HG03354 (cell line): Measurements from ENCODE around the gene NT5E.
"Not testable (repeated sequence)": the region's sequence is repeated elsewhere in the genome, so short reads cannot be mapped to it uniquely, and the experiment has no call there.

Source experiments
- ATAC-seq: cut with Tn5 transposase; IDR thresholded peaks from one replicate; pipeline ENCODE4 v1.9.1; 2021; ENCODE audit warnings: mild to moderate bottlenecking; ENCODE audit not compliant: unreplicated experiment, poor library complexity, severe bottlenecking

The NT5E gene

DNA sequence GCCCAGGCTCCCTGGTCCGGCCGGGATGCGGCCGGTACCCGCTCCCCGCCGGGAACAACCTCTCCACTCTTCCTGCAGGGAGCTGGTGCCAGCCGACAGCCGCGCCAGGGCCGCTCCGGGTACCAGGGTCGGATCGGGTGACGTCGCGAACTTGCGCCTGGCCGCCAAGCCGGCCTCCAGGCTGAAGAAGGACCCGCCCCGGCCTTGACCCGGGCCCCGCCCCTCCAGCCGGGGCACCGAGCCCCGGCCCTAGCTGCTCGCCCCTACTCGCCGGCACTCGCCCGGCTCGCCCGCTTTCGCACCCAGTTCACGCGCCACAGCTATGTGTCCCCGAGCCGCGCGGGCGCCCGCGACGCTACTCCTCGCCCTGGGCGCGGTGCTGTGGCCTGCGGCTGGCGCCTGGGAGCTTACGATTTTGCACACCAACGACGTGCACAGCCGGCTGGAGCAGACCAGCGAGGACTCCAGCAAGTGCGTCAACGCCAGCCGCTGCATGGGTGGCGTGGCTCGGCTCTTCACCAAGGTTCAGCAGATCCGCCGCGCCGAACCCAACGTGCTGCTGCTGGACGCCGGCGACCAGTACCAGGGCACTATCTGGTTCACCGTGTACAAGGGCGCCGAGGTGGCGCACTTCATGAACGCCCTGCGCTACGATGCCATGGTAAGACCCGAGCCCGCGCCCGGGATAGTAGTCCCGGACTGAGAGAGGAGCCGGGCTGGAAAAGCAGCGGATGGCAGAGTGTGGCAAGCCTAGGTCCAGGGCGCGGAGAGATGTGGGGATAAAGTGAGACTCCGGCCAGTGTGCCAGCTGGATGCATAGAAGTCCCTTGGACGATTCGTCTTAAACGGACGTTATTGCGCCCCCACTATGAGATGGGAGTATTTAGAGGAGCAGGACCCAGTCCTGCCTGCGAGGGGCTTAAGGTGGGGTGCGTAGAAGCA lies at the start of gene NT5E:
TSS of gene NT5E (plus strand) at position 266 of the 942 bp plus-strand sequence. CDS start at position 323, 57 bp downstream.
- ATAC-seq, result peak; percentile 86

DNA sequence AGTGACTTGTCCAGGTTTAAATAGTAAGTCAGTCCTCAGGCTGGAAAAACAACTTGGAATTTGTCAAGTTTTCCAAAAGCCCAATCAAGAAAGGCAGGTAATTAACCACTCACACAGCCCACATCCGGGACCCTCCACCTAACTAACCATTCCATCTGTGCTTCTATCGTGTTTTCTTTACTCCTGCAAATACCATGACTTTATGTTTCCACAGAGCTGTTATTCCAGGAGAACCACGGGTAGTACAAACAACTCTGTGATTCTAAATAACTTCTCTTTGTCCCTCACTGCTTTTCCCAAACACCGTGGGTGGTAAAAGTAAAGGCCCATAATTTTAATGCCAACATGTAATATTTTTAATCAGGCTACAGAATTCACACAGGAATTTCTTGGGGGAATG lies 49.6 kb upstream of the NT5E start:
- no peak for ATAC-seq

DNA sequence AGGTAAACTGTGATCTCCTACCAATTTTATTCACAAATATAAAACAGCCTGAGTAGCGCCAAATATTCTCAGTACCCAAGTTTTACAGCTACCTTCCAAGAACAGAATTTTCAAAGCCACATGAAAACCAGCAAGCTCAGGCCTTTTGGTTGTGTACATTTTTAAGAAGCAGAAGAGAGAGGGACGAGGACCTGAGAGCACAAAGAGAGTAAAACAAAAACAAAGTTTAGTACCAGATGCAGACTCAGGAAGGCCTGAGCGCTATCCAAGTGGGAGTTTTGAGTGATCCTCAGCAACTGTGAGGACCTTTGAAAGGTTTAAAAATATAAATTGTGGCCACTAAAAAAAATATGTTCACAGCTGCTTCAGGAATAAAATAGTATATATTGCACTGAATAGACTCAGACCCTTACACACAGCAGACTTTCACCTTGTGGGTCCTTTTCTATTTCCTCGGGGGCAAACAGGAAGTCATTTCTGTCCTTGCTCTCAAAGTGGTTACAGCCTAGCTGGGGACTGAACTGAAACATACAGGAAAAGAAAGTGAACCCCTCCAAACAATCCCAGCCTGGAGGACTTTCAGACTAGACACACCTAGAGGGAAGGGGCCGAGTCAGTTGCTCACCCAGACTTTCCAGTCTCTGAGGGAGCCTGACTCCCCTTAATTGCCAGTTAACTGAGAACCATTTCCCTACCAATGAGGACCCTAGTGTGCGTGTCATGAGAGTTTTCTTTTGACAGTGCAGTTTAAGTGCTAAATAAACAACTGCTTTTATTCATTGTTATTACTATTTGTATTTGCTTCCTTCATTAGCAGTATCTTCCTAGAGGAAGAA lies 48.5 kb upstream of the NT5E start:
- no peak for ATAC-seq

DNA sequence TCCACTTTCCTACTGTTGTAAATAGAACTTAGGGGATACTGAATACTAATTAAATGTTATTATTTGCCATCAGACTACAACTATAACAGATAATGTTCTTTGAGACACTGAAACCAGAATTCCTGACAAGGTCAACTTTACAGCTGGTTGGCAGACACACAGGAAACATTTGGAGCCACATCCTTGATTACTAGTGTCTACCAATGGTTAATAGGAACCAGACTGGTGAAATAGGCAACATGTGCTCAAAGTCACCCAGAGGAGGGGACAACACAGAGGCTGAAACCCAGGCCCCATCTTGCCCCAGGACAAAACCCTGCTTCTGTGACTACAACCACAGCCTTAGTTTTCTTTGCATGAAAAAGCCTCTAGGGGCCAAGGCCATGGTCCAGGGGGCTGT lies 47.8 kb upstream of the NT5E start:
- no peak for ATAC-seq

DNA sequence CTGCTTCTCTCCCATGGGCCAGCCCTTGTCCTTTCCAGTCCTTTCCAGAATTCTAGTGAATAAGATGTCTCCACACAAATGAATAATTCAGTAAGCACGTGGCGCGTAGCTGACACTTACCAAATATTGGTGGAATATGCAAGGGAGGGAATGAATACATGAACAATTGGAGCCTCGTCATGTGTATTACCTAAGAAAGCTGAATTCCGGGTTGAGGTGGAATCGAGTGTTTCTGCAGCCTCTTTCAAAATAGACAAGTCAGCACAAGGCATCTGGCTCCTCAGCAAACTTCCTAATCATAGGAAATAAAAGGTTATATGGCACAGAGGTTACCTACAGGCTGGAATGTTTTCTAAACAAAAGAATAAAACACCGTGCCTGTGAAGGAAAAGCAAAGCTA lies 47.0 kb upstream of the NT5E start:
- no peak for ATAC-seq

DNA sequence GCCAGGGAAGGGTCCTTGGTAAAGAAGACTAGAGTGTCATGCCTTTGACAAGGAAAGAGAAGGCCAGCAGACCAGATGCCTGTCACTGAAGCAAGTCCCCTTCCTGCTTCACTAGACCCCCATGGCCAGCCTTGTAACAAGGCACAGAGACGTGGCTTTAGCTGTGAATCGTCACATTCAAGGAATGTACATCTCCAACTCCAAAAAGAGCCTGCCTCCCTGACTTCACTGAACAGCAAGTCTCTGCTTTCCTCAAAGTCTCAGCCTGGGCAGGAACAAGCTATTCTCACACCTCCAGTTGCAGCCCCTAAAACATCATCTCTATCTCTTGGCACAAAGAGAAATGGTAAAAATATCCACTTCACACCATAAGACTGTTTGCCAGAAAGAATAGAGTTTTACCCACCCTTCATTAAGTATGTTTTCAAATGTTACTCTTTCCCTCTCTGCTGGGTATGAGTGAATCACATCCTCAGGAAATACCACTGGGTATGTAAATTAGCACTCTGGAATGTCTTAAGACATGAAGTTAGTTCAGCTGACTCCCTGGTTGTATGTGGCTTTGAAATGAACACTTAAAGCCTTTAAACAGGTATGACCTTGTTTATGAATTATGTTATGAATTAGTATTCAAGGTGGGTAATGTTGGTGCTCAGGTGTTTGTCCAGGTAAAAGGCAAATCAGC lies 46.4 kb upstream of the NT5E start:
- ATAC-seq, result no peak

DNA sequence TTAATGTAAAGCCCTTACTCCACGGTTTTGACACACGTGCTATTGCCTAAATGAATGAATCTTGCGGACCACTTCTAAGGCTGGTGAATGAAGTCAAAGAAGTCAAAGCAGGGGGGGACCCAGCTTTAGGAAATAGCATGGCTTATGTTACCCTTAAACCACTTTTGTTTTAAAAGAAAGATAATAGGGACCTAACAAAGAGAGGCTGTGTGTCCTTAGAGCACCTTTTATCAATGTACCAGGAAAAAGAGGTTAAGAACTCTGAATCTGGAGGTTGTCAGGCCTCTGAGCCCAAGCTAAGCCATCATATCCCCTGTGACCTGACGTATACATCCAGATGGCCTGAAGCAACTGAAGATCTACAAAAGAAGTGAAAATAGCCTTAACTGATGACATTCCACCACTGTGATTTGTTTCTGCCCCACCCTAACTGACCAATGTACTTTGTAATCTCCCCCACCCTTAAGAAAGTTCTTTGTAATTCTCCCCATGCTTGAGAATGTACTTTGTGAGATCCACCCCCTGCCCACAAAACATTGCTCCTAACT lies 45.8 kb upstream of the NT5E start:
- not testable (repeated sequence) for ATAC-seq

DNA sequence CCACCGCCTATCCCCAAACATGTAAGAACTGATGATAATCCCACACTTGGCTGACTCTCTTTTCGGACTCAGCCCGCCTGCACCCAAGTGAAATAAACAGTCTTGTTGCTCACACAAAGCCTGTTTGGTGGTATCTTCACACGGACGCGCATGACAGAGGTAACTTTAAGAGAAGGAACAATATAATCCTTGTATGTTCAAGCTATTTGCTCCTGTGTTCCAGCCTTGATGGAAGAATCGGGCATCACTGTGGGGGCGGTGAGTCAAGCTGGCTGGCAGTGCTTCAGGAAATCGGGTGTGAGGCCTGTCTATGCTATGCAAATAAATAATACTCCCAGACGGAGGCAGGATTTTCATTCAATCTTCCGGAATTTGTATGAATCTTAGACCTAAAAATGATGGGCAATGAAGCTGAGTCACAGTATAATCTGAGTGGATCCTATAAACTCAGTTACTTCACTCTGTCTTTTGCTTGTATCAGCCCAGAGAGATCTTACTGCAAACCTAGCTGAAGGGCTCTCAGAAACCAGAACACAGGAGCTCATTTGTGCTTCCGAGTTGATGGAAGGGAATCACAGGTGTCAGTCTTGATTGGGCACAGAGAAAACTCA lies 45.2 kb upstream of the NT5E start:
- ATAC-seq, result peak; percentile 15

DNA sequence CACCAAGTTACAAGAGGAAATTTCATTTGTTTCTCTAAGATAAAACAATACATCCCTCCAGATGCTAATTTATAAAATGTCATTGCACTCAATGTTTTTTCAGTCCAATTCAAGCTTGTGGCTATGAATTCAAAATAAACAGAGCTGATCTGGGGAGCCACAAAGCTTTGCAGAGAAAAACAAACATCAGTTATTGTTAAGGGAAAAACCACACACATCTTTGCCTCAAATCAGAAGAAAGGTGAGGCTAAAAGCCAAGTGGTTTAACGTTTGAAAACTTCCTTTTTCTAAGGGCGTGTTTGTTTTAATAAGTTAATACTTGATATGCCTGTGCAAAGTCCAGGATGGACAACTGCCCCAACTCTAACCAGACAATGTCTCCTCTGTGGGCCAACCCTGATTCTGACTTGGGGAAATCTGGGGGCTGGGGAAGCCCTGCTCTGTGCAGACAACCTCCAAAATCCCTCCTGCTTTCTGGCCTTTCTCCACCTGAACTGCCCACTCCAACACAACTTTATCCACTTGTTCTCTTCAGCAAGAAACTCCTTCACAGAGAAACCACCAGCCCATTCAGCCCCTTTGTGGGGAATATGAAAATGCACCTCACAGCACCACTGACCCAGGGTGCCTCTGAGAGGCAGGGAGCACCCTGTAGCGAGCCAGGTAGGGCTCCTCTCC lies 44.6 kb upstream of the NT5E start:
- ATAC-seq, result peak; percentile 73

DNA sequence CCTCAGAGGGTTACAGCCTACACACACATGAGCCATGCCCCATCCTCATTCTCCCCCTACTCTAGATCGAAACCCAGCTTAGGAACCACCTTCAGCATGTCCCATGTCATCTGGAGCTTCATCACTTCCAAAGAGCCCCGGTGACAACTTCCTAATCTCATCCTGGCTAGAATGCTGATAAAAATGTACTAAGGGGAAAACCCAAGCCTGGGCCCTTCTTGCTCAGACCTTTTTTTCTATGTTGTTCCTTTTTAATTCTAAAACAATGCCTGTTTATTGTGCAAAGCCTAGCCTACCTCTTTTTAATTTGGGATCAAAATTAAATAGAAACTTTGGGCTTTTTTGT lies 44.1 kb upstream of the NT5E start:
- no peak for ATAC-seq

DNA sequence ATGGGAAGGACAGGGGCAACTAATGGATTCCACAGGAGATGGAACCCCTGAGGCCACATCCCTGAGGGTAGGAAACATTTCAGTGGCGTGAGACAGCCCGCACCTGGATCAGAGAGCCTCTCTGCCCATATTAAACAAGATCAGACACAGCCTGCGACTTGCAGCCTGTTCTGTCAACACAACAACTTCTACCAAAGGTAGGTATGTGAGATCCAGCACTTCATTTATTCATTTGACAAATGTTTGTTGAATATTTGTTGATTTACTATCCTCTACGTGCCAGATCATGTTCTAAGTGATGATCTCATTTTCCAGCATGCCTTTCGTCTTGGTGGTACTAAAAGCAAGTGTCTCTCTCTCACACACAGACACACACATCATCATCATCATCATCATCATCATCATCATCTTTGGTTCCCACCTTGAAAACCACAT lies 43.2 kb upstream of the NT5E start:
- ATAC-seq, result no peak

DNA sequence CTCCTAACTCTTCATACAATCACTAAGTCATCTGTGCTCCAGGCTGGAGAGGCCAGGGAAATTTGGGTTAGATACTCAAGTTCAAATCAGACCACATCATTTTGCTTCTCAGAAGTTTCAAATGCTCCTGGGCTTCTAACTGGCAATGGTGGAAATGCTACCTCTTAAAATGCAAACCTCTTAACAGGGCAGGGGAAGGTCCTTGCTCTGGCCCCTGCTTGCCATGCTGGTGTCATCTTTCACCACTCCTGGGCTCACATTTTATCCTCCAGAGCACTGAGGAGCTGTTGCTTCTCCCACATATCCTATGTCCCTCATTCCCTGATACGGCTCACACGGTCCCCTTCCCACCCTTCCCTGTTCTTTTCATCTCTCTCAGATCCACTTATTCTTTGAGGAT lies 41.8 kb upstream of the NT5E start:
- no peak for ATAC-seq

DNA sequence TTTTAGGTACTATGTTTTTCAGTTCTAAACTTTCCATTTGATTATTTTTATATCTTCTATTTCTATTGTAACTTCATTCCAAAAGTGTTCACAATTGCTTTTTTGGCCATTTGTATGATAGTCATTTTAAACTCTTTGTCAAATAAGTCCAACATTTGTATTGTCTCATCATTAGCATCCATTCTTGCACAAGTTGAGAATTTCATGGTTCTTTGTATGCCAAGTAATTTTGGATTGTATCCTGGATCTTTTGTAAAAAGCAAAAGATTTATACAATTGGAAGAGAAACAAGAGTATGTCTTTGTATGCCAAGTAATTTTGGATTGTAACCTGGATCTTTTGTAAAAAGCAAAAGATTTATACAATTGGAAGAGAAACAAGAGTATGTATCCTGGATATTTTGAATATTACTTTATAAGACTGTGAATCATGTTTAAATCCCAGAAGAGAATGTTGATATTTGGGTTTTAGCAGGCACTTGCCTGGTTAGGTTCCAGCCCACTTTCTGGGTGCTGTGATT lies 36.9 kb upstream of the NT5E start:
- ATAC-seq, result no peak

DNA sequence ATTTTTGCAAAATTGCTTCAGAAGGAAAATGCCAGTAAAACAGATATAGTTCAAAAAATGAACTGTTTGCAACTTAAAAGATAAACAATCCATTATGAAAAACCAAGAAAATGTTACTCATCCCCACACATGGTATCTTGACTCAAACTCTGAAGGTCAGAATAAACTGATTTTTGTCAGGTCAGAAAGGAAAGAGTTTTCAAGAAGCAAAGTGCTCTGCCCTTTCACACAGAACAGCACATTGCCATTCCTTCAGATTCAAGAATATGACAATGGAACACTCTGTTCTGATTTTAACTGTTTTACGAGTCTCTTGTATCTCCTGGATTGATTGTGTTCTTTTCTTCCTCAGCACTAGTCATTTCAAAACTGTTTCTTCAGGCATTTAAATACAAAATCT lies 33.8 kb upstream of the NT5E start:
- ATAC-seq, result no peak

DNA sequence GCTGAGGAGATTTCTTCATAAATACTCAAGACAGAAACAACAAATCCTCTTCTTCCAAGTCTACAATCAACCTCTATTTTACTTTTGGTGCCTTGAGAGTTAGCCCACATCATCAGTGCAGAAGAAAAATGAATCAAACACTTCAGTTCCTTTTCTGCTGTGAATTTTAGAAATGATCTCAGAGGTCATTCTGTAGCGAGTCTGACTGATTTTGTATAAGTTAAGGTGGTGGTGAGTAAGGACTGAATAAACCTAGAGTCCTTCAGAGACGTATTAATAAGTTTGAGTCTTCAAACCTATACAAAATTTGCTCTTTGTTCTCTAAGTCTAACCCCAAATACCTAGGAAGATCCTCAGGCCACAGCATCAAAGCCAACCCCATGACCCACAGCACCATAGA lies 33.1 kb upstream of the NT5E start:
- ATAC-seq, result no peak

DNA sequence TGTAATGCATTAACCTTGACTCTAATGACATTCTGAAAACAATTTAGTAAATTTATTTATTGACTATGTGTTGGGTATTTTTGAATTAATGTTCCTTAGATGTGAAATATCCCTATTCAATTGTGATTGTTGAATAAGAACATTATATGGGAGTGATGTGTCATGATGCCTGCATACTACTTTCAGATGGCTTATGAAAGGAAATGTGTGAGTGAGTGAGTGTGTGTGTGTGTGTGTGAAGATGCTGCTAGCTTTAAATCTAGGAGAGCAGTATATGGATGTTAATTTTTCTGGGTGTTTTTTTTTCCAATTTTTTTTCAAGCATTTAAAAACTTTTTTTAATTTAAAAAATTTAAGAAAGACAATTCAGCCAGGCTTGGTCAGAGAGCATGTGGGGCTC lies 32.5 kb upstream of the NT5E start:
- no peak for ATAC-seq

DNA sequence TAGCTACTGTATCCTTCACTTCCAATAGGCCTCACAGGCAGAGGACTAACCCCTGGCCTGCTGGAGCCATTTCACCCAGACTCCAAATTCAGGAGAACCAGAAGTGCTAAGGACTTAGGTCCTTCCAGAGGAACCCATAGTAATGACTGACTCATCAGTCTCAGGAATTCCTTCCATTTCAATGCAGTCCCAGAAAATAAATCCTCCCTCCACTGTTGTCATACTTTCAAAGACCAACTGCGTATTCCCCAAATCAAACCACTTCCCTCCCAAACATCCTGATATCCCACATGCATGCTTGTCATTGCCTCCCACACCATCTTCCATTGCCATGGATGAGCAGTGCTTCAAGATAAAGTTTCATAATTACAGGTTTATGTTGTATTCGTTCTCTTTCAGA lies 31.8 kb upstream of the NT5E start:
- ATAC-seq, result no peak

DNA sequence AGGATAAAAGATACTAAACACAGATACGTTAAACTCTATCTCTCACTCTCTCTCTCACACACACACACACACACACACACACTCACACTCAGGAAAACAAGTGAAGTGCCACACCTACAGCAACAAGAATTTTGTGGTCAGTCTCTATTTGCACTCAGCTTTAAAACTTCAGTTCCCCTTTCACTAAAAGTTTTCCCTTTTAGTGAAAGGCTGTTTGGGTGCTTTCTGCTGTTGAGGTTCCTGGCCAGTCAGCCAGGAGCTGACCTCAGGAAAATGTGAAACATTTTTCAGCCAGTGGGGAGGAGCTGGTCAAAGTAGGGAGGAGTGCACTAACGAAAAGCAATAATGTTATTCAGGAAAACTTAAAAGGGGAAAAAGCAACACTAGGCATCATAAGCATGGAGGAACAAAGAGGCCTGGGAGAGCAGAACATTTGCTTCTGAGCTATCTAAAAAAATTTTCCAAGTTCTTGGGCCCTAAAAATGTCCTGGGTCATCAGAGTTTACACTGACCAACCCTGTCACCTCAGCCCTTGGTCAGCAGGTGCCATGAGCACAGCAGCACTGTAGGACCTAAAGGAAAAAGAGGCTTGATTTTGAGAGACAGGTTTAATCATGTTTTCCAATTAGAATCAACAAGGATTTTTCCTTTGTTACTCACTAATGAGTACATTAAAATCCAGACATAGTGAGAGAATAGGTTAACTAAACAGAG lies 30.7 kb upstream of the NT5E start:
- peak; percentile 51 for ATAC-seq
